ENCODE data around the gene EPDR1. TPM values are rescaled to one million over a fixed set of nuclear protein-coding genes. Genes with fewer than 3 reads are reported as not detected.
A peak's percentile ranks its signal among the peaks of the same experiment; 100 is the strongest.

Gene EPDR1
- total and polyA plus RNA-seq, 2 experiments from 2014 or later = 4.4 to 13.8 TPM

DNA sequence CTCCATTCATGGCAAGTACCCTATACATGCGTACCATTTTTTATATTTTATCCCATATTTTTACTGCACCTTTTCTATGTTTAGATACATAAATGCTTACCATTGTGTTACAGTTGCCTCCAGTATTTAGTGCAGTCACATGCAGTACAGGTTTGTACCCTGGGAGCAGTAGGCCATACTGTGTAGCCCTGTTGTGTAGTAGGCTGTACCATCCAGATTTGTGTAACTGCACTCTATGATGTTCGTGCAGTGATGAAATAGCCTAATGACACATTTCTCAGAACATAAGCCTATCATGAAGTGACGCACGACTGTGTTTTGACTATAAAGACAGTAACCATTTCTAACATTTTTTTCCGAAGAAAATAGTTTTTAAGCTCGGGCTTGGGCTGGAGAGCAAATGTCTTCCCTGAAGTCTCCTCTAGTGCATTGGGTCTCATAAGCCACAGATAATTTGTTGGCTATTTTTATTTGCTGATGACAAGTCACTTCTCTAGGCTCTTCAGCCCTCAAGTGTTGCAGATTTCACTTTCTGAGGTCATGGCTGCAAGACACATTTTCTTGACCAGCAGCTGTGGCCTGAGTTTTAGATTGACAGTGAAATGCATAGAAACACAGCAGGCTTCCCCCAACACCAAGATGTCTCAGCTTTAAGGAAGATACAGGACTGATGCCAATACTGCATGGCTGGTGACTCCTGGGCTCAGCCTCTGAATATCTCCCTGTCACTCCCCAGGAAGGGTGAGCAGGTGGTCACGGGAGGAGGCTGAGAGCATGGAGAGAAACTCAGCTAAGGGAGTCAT is 26.9 kb downstream of the EPDR1 start (continued):
- TF ChIP-seq, protein P1, sequence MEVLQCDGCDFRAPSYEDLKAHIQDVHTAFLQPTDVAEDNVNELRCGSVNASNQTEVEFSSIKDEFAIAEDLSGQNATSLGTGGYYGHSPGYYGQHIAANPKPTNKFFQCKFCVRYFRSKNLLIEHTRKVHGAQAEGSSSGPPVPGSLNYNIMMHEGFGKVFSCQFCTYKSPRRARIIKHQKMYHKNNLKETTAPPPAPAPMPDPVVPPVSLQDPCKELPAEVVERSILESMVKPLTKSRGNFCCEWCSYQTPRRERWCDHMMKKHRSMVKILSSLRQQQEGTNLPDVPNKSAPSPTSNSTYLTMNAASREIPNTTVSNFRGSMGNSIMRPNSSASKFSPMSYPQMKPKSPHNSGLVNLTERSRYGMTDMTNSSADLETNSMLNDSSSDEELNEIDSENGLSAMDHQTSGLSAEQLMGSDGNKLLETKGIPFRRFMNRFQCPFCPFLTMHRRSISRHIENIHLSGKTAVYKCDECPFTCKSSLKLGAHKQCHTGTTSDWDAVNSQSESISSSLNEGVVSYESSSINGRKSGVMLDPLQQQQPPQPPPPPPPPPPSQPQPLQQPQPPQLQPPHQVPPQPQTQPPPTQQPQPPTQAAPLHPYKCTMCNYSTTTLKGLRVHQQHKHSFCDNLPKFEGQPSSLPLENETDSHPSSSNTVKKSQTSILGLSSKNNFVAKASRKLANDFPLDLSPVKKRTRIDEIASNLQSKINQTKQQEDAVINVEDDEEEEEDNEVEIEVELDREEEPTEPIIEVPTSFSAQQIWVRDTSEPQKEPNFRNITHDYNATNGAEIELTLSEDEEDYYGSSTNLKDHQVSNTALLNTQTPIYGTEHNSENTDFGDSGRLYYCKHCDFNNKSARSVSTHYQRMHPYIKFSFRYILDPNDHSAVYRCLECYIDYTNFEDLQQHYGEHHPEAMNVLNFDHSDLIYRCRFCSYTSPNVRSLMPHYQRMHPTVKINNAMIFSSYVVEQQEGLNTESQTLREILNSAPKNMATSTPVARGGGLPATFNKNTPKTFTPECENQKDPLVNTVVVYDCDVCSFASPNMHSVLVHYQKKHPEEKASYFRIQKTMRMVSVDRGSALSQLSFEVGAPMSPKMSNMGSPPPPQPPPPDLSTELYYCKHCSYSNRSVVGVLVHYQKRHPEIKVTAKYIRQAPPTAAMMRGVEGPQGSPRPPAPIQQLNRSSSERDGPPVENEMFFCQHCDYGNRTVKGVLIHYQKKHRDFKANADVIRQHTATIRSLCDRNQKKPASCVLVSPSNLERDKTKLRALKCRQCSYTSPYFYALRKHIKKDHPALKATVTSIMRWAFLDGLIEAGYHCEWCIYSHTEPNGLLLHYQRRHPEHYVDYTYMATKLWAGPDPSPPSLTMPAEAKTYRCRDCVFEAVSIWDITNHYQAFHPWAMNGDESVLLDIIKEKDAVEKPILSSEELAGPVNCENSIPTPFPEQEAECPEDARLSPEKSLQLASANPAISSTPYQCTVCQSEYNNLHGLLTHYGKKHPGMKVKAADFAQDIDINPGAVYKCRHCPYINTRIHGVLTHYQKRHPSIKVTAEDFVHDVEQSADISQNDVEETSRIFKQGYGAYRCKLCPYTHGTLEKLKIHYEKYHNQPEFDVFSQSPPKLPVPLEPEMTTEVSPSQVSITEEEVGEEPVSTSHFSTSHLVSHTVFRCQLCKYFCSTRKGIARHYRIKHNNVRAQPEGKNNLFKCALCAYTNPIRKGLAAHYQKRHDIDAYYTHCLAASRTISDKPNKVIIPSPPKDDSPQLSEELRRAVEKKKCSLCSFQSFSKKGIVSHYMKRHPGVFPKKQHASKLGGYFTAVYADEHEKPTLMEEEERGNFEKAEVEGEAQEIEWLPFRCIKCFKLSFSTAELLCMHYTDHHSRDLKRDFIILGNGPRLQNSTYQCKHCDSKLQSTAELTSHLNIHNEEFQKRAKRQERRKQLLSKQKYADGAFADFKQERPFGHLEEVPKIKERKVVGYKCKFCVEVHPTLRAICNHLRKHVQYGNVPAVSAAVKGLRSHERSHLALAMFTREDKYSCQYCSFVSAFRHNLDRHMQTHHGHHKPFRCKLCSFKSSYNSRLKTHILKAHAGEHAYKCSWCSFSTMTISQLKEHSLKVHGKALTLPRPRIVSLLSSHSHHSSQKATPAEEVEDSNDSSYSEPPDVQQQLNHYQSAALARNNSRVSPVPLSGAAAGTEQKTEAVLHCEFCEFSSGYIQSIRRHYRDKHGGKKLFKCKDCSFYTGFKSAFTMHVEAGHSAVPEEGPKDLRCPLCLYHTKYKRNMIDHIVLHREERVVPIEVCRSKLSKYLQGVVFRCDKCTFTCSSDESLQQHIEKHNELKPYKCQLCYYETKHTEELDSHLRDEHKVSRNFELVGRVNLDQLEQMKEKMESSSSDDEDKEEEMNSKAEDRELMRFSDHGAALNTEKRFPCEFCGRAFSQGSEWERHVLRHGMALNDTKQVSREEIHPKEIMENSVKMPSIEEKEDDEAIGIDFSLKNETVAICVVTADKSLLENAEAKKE (CRISPR knock-in tag; IDR thresholded peaks at IDR 0.05) = no peak
- TF ChIP-seq, protein P2, sequence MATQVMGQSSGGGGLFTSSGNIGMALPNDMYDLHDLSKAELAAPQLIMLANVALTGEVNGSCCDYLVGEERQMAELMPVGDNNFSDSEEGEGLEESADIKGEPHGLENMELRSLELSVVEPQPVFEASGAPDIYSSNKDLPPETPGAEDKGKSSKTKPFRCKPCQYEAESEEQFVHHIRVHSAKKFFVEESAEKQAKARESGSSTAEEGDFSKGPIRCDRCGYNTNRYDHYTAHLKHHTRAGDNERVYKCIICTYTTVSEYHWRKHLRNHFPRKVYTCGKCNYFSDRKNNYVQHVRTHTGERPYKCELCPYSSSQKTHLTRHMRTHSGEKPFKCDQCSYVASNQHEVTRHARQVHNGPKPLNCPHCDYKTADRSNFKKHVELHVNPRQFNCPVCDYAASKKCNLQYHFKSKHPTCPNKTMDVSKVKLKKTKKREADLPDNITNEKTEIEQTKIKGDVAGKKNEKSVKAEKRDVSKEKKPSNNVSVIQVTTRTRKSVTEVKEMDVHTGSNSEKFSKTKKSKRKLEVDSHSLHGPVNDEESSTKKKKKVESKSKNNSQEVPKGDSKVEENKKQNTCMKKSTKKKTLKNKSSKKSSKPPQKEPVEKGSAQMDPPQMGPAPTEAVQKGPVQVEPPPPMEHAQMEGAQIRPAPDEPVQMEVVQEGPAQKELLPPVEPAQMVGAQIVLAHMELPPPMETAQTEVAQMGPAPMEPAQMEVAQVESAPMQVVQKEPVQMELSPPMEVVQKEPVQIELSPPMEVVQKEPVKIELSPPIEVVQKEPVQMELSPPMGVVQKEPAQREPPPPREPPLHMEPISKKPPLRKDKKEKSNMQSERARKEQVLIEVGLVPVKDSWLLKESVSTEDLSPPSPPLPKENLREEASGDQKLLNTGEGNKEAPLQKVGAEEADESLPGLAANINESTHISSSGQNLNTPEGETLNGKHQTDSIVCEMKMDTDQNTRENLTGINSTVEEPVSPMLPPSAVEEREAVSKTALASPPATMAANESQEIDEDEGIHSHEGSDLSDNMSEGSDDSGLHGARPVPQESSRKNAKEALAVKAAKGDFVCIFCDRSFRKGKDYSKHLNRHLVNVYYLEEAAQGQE (IDR thresholded peaks at IDR 0.05; ENCODE audit: unreplicated experiment) = no peak

DNA sequence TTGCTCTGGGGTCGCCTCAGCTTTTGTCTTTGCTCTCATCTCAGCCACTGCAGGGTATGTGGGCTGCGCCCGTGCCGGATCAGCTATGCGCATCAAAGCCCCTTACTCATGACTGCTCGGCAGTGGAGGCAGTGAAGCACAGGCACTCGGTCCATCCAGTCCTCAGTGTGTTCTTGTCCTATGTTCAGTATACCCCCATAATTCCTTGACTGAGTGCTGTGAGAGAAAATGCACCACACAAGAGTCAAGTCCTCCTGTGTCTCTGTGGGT is 27.4 kb downstream of the EPDR1 start:
- ATAC-seq (no peak), DNase-seq (ENCODE audit: low spot score) (peak; percentile 3)
- no peaks in the 10 kb centered on the region for H3K36me3 Mint-ChIP-seq (ENCODE audit: low read depth)
- Histone ChIP-seq H3K36me3 (ENCODE audit: insufficient read depth) (no peaks in the 10 kb centered on the region), H3K9me2 (ENCODE audit: insufficient read depth) (no peaks in the 10 kb centered on the region), H4K20me1 (replicated peaks; ENCODE audit: insufficient read depth) (no peaks in the 10 kb centered on the region), H3K27ac (ENCODE audit: low read depth) (no peak overlapping the region), H3K27me3 (ENCODE audit: insufficient read depth) (no peaks in the 10 kb centered on the region), H3K79me2 (replicated peaks; ENCODE audit: insufficient read depth) (no peaks in the 10 kb centered on the region), H3K4me2 (no peak overlapping the region), H3K4me1 (ENCODE audit: insufficient read depth) (no peaks in the 10 kb centered on the region), H3F3A (replicated peaks; ENCODE audit: low read depth) (no peaks in the 10 kb centered on the region), H3K4me3 (no peak overlapping the region), H2AFZ (no peak overlapping the region)
- no peak overlapping the region for H3K4me3 Mint-ChIP-seq
- peaks cover 7% of the 10 kb centered on the region; the same call in 2 of the 3 replicates for H3K4me1 Mint-ChIP-seq
- H3K27me3 Mint-ChIP-seq (ENCODE audit: insufficient read depth, low read depth, poor library complexity) = no peaks in the 10 kb centered on the region
- H3K27ac Mint-ChIP-seq = no peak overlapping the region
- H3K9me3 Mint-ChIP-seq = no peaks in the 10 kb centered on the region
- TF ChIP-seq, protein P3, sequence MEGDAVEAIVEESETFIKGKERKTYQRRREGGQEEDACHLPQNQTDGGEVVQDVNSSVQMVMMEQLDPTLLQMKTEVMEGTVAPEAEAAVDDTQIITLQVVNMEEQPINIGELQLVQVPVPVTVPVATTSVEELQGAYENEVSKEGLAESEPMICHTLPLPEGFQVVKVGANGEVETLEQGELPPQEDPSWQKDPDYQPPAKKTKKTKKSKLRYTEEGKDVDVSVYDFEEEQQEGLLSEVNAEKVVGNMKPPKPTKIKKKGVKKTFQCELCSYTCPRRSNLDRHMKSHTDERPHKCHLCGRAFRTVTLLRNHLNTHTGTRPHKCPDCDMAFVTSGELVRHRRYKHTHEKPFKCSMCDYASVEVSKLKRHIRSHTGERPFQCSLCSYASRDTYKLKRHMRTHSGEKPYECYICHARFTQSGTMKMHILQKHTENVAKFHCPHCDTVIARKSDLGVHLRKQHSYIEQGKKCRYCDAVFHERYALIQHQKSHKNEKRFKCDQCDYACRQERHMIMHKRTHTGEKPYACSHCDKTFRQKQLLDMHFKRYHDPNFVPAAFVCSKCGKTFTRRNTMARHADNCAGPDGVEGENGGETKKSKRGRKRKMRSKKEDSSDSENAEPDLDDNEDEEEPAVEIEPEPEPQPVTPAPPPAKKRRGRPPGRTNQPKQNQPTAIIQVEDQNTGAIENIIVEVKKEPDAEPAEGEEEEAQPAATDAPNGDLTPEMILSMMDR (conservative IDR thresholded peaks at IDR 0.05; ENCODE audit: low read depth in 2 of 2) = no peak
